HG03159 (cell line): Measurements from ENCODE around the gene EMC9.
A peak's percentile ranks its signal among the peaks of the same experiment; 100 is the strongest.

Experiments used
- ATAC-seq: cut with Tn5 transposase; IDR thresholded peaks from one replicate; pipeline ENCODE4 v1.9.1; 2021; ENCODE audit warnings: mild to moderate bottlenecking, moderate library complexity; ENCODE audit not compliant: unreplicated experiment

Gene EMC9

DNA sequence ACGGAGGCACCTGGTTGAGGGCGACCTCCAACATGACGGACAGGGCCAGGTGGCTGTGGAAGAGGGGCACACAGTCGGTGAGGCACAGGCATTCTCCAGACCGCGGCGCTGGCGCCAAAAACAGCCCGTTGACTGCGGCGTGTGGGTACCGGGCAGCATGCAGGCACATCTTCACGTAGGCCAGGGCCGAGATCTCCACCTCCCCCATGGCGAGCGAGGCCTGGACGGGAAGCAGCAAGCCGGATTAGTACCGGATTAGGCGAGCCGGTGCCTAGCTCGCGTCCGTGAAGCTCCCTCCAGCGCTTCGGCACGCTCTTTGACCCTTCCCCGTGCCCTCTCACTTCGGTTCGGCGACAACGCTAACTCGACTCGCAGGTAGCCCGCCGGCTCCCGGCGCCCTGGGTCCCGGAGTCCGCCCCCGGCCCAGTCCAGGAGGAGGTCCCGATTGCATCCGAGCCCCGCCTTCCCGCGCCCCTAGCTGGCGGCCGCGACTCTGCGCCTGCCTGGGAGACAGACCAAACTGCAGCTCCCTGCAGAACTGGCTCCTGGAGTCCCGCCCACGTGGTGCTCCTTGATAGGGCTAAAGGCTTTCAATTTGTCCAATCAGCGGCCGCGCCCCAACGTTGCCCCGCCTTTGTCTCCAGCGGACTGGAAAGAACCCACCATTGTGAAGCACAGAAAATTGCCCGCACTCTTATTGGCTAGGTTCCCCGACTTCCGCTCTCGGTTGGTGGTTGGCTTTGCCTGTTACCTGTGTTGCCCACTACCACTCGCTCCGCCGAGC, at the start of gene EMC9:
Gene EMC9 (minus strand): TSS at position 495 of the 784 bp plus-strand sequence. CDS start 287 bp downstream, at position 208.
- peak; percentile 77 for ATAC-seq

DNA sequence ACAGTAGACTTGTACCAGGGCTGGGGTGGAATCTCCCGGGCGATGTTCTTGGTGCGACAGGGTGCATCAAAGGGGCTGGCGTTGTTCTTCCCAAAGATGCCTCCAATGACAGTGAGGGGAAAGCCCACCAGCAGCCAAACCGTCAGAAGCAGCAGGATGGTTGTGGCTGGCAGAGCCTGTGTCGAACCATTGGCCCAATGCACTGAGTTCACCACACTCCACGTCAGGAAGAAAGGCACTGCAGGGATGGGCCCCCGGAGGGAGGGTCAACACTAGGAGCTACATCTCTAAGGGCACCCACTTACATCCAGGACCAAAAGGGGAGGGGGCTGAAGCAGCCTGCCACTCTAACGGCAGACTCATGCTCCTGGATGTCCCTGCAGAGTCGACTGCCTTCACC, 49.0 kb upstream of the EMC9 start:
- ATAC-seq: no peak

DNA sequence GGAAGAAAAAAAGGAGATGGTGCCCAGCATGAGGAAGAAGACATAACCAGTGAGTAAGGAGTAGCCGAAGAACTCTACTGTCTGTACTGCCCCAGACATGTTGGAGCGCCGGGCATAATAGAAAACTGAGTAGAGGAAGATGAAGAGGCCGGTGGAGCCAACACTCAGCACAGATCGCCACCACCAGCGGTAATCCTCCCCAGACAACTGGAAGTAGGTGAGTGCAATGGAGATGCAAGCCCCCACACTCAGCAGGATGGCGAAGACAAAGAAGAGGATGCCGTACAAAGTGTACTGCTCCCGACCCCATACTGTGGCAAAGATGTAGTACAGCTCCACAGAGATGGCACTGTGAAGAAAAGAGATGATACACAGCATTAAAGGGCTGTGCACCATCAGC, 48.1 kb upstream of the EMC9 start:
- no peak for ATAC-seq

DNA sequence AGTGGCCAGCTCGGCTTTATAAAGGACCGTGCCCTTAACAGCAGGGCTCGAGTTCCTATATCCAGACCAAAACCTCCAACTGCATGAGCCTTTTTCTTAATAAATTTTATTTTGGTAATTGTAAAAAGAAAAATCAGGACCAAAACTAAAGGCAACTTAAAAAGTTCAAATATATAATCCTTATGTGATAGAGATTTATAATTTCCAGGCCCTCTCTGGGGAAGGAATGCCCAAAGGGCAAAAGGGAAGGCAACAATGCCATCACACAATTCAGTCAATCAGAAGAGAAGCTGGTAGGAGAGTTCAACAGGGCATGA, 47.6 kb upstream of the EMC9 start:
- ATAC-seq: no peak

- ATAC-seq: peak; percentile 85
Measured at GRCh38 chr14:24188251-24189058, 47.1 kb upstream of the EMC9 start, which contains the start of gene IPO4. TSS of gene IPO4 (minus strand) at chr14:24188816. CDS start at chr14:24188787, 29 bp downstream.

DNA sequence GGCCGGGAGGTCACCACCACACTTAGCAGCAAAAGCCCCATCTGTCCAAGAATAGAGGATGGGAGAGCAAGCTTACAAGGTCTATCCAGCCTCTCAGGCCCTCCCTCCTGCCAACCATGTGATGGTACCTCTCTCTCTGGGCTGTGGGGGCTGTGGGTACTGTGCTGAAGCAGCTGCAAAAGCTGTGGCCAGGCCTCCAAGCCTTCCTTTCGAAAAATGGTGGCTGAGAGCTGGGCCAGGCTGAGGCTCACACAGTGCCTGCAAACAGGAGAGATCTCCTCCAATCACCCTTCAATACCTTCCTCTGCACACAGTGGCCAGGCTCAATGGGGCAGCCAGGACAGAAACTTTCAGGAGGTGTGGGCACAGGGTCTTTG, 46.1 kb upstream of the EMC9 start:
- ATAC-seq: no peak

- ATAC-seq: no peak
Measured at GRCh38 chr14:24186831-24187538, 45.6 kb upstream of the EMC9 start.

DNA sequence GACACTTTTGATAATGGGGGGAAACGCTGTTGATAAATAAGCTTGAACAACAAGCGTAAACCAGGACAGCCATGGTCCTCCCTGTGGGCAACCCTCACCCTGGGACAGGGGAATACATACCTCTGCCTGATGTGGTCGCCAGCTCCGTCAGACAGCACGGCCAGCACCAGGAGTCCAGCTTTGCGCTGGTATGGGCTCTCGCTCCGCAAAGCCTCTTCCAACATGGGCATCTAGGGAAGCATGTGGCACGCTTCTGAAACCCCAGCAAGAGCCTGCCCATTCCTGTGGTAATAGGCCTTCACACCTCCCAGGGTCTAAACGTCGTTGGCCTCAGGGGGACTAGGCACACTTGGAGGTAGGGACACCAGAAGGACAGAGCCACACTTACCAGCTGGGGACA, 44.4 kb upstream of the EMC9 start:
- ATAC-seq: no peak

- no peak for ATAC-seq
Measured at GRCh38 chr14:24185026-24185425, 43.6 kb upstream of the EMC9 start.

- no peak for ATAC-seq
Measured at GRCh38 chr14:24184104-24184970, 42.9 kb upstream of the EMC9 start.

DNA sequence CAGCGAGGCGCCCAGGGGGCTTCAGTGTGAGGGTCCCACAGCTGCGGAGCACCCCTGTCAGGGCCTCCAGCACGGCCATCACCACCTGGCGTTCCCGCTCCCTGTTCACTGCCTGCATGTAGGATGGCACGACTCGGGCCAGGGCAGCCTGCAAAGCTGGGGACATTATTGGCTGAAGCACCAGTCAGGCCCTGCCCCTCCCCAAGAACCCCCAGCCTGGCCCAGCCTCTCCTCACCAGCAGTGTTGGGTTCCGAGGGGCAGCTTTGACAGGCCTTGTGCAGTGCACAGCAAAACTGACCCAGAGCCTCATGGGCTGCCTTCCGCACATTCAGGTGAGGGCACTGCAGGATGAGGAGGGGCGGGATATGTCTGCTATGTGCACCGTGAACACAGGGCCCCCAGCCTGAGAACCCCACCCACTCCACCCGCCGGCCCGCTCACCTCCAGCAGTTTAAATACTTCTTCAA, 41.7 kb upstream of the EMC9 start:
- ATAC-seq: no peak

DNA sequence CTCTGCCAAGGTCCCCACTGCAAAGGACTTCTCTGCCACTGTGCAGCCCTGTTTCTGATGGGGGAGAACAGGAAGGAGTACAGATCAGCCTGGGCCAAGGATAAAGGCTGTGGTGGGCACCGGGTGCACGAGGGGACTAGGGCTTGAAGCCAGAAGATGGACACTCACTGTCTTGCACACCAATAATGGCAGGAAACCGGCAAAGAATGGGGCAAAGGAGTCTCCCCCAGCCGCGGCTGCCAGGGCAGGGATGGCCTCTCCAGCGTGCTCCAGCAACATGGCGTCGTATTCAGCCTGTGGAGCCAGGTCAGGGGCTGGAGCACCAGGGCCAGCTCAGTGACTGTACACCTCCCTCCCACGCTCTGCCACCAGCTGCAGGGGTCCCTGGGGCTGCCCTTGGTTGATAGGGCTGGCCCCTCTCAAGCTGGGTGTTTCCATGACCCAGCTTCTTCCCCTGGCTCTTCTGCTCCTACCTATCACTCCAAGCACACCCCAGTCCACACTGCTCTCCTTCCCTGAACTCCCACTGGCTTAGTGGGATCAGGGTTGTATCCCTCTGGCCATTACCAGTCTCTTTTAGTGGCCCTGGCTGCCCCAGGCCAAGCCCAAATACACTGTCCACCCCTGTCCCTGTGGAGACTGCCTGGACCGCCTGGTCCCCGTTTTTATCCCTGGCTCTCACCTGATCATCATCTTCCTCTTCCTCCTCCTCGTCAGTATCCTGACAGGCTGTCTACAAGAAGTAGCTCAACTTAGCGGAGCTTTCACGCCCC, 40.9 kb upstream of the EMC9 start:
- ATAC-seq: no peak

GRCh38 chr14:24181371-24182077, 40.1 kb upstream of the EMC9 start:
- ATAC-seq: no peak

DNA sequence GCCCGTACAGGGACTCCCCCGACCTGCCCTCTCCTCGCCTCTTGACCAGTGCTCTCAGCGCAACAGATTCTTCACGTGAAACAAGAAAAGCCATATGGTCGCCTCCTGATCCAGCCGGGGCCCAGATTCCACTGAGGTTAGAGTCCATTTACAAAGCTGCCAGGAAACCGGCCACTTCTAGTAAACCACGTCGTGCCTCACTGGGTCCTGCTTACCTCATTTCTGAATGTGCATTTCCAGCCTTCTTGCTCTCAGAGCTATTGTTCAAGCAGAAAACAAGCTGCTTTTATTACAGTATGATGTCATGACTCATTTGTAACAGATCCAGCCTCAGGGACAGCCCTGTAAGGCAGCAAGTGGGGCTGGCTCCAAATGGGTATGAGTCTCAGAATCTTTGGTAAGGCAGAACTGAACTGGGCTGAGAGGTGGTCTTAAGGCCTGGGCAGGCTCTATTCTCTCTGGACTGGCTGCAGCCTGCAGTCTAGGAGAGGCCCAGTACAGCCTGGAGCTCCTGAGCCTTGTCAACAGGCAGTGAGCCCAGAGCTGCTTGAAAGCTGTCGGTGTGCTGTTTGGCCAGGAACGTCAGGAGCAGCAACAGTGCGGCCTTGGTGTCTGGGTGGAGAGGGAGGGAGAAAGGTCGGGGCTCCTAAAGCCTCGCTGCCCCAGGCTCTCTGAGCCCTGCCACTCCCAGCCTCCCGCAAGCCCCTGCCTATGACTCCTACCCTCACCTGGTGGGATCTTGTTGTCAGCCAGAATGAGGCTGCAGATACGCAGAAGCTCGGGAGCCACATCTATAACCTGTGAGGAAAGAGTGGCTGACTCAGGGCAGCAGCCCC, 38.8 kb upstream of the EMC9 start:
- no peak for ATAC-seq

DNA sequence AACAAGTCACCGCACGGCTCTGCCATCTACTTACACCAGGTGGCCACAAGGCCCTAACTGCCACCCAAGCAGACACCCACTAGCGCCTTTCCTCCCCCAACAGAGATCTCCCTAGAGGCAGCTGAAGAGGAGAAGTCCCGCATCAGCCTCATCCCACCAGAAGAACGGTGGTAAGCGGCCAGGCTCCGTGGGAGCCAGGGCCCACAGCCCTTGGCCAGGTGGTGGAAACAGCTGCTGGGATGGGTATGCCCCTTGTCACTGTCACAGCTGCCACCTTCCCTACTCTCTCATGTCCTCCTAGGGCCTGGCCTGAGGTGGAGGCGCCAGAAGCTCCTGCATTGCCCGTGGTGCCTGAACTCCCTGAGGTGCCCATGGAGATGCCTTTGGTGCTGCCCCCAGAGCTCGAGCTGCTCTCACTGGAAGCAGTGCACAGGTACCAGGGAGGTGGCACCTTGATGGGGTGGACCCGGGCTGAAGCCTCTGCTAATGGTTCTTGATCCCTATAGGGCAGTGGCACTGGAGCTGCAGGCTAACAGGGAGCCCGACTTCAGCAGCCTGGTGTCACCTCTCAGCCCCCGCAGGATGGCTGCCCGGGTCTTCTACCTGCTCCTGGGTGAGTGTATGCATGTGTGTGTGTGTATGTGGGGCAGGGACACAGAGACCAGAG, 38.0 kb upstream of the EMC9 start:
- ATAC-seq: no peak

- ATAC-seq: no peak
Measured at GRCh38 chr14:24178399-24179178, 37.2 kb upstream of the EMC9 start.

GRCh38 chr14:24177891-24178290, 36.5 kb upstream of the EMC9 start:
- ATAC-seq: no peak
